ENCODE results near the gene CDK18. TPM values are rescaled to one million over a fixed set of nuclear protein-coding genes. Genes with fewer than 3 reads are reported as not detected.
"Not testable (repeated sequence)": the region's sequence is repeated elsewhere in the genome, so short reads cannot be mapped to it uniquely, and the experiment has no call there.

Gene CDK18
- total and polyA plus RNA-seq, 4 donors, result 2.4 to 3.7 (median 3.1) TPM

DNA sequence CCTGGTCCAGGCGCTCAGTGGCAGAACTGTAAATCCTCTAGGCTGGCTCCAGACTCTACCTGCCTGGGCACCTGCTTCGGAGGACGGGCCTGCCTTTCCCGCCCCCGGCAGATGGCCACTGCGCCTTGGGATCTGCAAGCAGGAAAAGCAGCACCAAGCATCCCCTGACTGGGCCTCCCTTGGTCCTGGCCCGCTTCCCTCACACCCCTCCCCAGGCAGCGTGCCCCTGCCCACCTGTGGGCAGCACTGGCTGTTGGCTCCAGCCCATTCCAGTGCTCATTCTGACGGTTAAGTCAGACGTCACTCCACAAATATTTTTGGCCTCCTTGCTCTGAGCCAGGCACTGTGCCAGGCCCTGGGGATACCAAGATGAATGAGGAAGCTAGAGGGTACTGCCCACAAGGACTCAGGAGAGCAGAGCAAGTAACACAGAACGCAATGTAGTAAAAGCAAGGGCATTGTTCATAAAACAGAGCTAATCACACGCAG, 26.7 kb upstream of the CDK18 start:
- H3K4me1 ChIP-seq (ENCODE audit: control insufficient read depth in 4 of 4, insufficient read depth in 4 of 4, low read length in 3 of 4), result no peaks in the 10 kb centered on the region
- peaks cover 0 to 11% (median 3%) of the 10 kb centered on the region in 4 donors for H3K27me3 ChIP-seq (ENCODE audit: control insufficient read depth in 4 of 4, insufficient read depth in 4 of 4, low read length in 3 of 4)
- no peak overlapping the region for H3K9ac ChIP-seq (ENCODE audit: low read depth in 1 of 2, low read length in 2 of 2)
- peaks cover 0 to 15% (median 2%) of the 10 kb centered on the region in 4 donors for H3K9me3 ChIP-seq (ENCODE audit: control insufficient read depth in 4 of 4, low read length in 3 of 4)
- no peak overlapping the region for H3K27ac ChIP-seq (ENCODE audit: low read depth in 1 of 2, low read length in 2 of 2)
- H3K4me3 ChIP-seq (ENCODE audit: low read depth in 1 of 3, low read length in 3 of 3), result no peak overlapping the region
- WGBS, result 79% methylated on average over 12 of the region's 12 CpGs
- H3K36me3 ChIP-seq (ENCODE audit: control insufficient read depth in 4 of 4, insufficient read depth in 3 of 4, low read depth in 1 of 4, low read length in 3 of 4), result no peaks in the 10 kb centered on the region
- DNase-seq (ENCODE audit: low spot score), result no peak
- TF ChIP-seq FOXA1 (IDR thresholded peaks at IDR 0.05), result no peak
- TF ChIP-seq RAD21 (IDR thresholded peaks at IDR 0.05), result no peak
- no peak for TF ChIP-seq SP1 (IDR thresholded peaks at IDR 0.05)
- TF ChIP-seq RXRA (IDR thresholded peaks at IDR 0.05), result no peak
- TF ChIP-seq NR2F2 (IDR thresholded peaks at IDR 0.05), result no peak
- TF ChIP-seq FOXA2 (IDR thresholded peaks at IDR 0.05), result no peak
- TF ChIP-seq, protein P1, sequence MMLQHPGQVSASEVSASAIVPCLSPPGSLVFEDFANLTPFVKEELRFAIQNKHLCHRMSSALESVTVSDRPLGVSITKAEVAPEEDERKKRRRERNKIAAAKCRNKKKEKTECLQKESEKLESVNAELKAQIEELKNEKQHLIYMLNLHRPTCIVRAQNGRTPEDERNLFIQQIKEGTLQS (IDR thresholded peaks at IDR 0.05), result no peak
- no peak for TF ChIP-seq JUND (IDR thresholded peaks at IDR 0.05)
- TF ChIP-seq HNF4A (conservative IDR thresholded peaks at IDR 0.05), result no peak

DNA sequence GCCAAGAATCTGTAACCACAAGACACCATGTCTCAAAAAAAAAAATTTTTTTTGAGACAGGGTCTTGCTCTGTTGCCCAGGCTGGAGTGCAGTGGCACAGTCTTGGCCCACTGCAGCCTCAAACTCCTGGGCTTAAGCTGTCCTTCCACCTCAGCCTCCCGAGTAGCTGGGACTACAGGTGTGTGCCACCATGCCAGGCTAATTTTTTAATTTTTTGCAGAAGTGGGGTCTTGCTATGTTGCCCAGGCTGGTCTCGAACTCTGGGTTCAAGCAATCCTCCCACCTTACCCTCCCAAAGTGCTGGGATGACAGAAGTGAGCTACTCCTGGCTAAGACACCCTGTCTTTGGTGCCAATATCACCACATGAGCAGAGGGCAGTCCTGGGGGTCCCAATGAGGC, 25.5 kb upstream of the CDK18 start:
- not testable (repeated sequence) for DNase-seq (ENCODE audit: low spot score); H3K36me3 ChIP-seq (ENCODE audit: control insufficient read depth in 4 of 4, insufficient read depth in 3 of 4, low read depth in 1 of 4, low read length in 3 of 4); H3K9ac ChIP-seq (ENCODE audit: low read depth in 1 of 2, low read length in 2 of 2); H3K4me3 ChIP-seq (ENCODE audit: low read depth in 1 of 3, low read length in 3 of 3); H3K4me1 ChIP-seq (ENCODE audit: control insufficient read depth in 4 of 4, insufficient read depth in 4 of 4, low read length in 3 of 4); H3K27ac ChIP-seq (ENCODE audit: low read depth in 1 of 2, low read length in 2 of 2)
- H3K27me3 ChIP-seq (ENCODE audit: control insufficient read depth in 4 of 4, insufficient read depth in 4 of 4, low read length in 3 of 4), result peaks cover 0 to 11% (median 3%) of the 10 kb centered on the region in 4 donors
- peaks cover 0 to 15% (median 2%) of the 10 kb centered on the region in 4 donors for H3K9me3 ChIP-seq (ENCODE audit: control insufficient read depth in 4 of 4, low read length in 3 of 4)
- 84% methylated on average over 2 of the region's 2 CpGs for WGBS

- no peak overlapping the region for H3K4me3 ChIP-seq (ENCODE audit: low read depth in 1 of 3, low read length in 3 of 3)
- WGBS, result 53% methylated on average over 17 of the region's 17 CpGs
- peaks cover 0 to 2% (median 0%) of the 10 kb centered on the region in 4 donors for H3K4me1 ChIP-seq (ENCODE audit: control insufficient read depth in 4 of 4, insufficient read depth in 4 of 4, low read length in 3 of 4)
- no peak overlapping the region for H3K27ac ChIP-seq (ENCODE audit: low read depth in 1 of 2, low read length in 2 of 2)
- TF ChIP-seq SP1 (IDR thresholded peaks at IDR 0.05) (no peak), RXRA (IDR thresholded peaks at IDR 0.05) (no peak), FOXA2 (IDR thresholded peaks at IDR 0.05) (no peak), HNF4G (IDR thresholded peaks at IDR 0.05) (no peak), YY1 (IDR thresholded peaks at IDR 0.05) (no peak), TAF1 (conservative IDR thresholded peaks at IDR 0.05) (no peak), HNF4A (conservative IDR thresholded peaks at IDR 0.05) (no peak), FOXA1 (IDR thresholded peaks at IDR 0.05) (no peak), NR2F2 (IDR thresholded peaks at IDR 0.05) (no peak), GABPA (IDR thresholded peaks at IDR 0.05 in 1 of 2, conservative IDR thresholded peaks at IDR 0.05 in 1 of 2) (no peak), RAD21 (IDR thresholded peaks at IDR 0.05) (no peak), CTCF (IDR thresholded peaks at IDR 0.05; ENCODE audit: low read depth, low read length, missing input control) (no peak), JUND (IDR thresholded peaks at IDR 0.05) (no peak), EGR1 (IDR thresholded peaks at IDR 0.05; ENCODE audit: low read depth in 2 of 2) (no peak), ZBTB33 (IDR thresholded peaks at IDR 0.05) (no peak)
- TF ChIP-seq, protein P2, sequence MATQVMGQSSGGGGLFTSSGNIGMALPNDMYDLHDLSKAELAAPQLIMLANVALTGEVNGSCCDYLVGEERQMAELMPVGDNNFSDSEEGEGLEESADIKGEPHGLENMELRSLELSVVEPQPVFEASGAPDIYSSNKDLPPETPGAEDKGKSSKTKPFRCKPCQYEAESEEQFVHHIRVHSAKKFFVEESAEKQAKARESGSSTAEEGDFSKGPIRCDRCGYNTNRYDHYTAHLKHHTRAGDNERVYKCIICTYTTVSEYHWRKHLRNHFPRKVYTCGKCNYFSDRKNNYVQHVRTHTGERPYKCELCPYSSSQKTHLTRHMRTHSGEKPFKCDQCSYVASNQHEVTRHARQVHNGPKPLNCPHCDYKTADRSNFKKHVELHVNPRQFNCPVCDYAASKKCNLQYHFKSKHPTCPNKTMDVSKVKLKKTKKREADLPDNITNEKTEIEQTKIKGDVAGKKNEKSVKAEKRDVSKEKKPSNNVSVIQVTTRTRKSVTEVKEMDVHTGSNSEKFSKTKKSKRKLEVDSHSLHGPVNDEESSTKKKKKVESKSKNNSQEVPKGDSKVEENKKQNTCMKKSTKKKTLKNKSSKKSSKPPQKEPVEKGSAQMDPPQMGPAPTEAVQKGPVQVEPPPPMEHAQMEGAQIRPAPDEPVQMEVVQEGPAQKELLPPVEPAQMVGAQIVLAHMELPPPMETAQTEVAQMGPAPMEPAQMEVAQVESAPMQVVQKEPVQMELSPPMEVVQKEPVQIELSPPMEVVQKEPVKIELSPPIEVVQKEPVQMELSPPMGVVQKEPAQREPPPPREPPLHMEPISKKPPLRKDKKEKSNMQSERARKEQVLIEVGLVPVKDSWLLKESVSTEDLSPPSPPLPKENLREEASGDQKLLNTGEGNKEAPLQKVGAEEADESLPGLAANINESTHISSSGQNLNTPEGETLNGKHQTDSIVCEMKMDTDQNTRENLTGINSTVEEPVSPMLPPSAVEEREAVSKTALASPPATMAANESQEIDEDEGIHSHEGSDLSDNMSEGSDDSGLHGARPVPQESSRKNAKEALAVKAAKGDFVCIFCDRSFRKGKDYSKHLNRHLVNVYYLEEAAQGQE (IDR thresholded peaks at IDR 0.05), result no peak
- TF ChIP-seq, protein P1 (IDR thresholded peaks at IDR 0.05), result no peak
- DNase-seq (ENCODE audit: low spot score), result no peak
- H3K9me3 ChIP-seq (ENCODE audit: control insufficient read depth in 4 of 4, low read length in 3 of 4), result peaks cover 0 to 6% (median 0%) of the 10 kb centered on the region in 4 donors
- peaks cover 0 to 11% (median 3%) of the 10 kb centered on the region in 4 donors for H3K27me3 ChIP-seq (ENCODE audit: control insufficient read depth in 4 of 4, insufficient read depth in 4 of 4, low read length in 3 of 4)
- H3K9ac ChIP-seq (ENCODE audit: low read depth in 1 of 2, low read length in 2 of 2), result no peak overlapping the region
- no peaks in the 10 kb centered on the region for H3K36me3 ChIP-seq (ENCODE audit: control insufficient read depth in 4 of 4, insufficient read depth in 3 of 4, low read depth in 1 of 4, low read length in 3 of 4)
These were observed 24.0 kb upstream of the CDK18 start for GRCh38 chr1:205480349-205480985.
